Upper lobe of left lung (tissue), 4 donors: ENCODE results near the gene TBCD.

ENCODE experiments used
- CTCF ChIP-seq, 6 experiments: fragments of 450-650 bp in 4 of 6; fragments of 200-600 bp in 2 of 6; sonication (generic) in 2 of 6; IDR thresholded peaks; one replicate each; pipeline ENCODE4 v1.5.1; 2016 to 2019; ENCODE audit warnings: antibody characterized with exemption in 6 of 6
- POLR2A ChIP-seq, 4 donors: fragments of 450-650 bp; IDR thresholded peaks; one replicate each; pipeline ENCODE4 v1.5.1; 2016 to 2017; ENCODE audit warnings: antibody characterized with exemption in 4 of 4, mild to moderate bottlenecking in 2 of 4
- POLR2AphosphoS5 ChIP-seq, 2 donors: sonication (generic); formaldehyde crosslinking; IDR thresholded peaks; one replicate each; pipeline ENCODE4 v1.5.1; 2017; ENCODE audit warnings: antibody characterized with exemption in 2 of 2

- TF ChIP-seq CTCF (IDR thresholded peaks at IDR 0.05) (no peak), POLR2A (IDR thresholded peaks at IDR 0.05) (no peak), POLR2AphosphoS5 (IDR thresholded peaks at IDR 0.05) (no peak)
These were observed 200.2 kb downstream of the TBCD start for GRCh38 chr17:82952019-82952418.
